NCI-H2029 treated with DMSO at 0.1 percent for 48 hours (cell line): ENCODE results near the gene GAK.

ENCODE experiments used
- DNase-seq: peaks from one replicate; lab custom pipeline; 2025; lab: John Stamatoyannopoulos, UW

The GAK gene

GRCh38 chr4:907103-907400 lies 25.1 kb downstream of the GAK start:
- no peak for DNase-seq

DNA sequence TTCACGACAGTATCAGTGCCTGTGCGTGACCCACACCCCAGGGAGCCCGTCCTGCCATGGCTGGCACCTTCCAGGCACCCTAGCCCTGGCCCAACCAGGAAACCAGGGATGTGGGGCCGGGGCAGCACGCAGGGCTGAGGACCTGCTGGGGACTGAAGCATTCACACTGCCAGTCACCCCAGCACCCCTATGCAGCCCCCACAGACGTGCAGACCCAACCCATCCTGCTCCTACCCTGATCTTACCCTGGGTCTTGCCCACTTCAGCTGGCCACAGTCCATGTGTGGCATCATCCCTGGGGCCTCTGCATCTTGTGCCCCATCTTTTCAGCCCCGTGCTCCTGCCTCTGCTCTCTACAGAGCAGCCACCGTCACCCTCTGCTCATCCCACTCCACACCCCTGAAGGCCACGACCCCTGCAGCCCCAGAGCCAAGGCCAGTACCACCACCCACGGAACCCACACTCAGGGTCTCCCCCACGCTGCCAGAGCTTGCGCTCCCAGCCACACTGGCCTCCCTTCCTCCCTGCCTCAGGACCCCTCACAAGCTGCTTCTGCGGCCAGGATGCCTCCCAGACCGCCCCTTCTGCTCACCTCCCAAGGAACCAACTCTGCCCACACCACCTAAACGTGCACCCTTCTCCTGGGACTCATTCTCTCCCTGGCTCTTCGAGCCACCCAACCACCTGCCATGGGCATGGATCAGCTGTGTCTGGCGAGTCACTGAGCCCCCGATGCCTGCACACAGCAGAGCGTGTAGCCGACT lies 25.6 kb downstream of the GAK start:
- DNase-seq: no peak

GRCh38 chr4:905485-906338 lies 26.4 kb downstream of the GAK start:
- DNase-seq: no peak

DNA sequence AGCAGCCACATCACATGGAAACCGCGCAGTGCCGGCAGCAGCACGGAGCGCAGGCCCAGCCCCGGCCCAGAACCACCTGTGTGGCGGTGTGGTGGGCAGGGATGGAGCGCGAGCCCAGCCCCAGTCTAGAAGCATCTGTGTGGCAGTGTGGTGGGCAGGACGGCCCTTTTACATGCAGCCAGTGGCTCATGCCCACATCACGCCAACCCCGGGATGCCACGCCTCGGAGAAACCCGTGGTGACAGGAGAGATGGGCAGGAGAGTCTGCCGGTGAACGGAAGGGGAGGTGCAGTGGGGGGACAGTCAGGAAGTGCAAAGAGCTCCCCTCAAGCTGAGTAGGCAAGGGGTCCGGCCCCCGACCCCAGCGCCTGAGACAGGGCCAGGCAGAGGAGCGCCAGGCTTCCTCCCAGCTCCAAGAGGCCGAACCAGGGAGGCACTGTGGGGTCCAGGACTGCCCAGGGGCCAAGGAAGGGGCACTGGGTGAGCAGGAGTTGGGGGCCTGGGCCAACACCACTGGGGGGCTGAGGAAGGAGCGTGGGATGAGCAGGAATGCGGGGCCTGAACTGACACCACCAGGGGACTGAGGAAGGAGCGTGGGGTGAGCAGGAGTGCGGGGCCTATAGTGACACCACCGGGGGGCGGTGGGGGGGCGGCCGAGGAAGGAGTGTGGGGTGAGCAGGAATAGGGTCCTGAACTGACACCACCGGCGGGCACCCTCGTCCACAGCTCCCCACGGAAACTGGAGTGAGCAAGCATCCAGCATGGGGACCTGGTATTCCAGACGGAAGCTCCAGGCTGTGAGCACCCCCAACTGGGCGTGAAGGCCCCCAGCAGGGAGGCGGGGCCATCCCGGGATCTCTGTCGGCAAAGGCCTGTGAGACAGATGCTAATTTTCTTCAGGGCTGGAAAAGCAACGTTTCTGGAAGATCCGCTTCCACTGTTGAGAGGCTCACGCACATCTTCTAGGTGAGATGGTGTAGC lies 28.8 kb downstream of the GAK start:
- no peak for DNase-seq

DNA sequence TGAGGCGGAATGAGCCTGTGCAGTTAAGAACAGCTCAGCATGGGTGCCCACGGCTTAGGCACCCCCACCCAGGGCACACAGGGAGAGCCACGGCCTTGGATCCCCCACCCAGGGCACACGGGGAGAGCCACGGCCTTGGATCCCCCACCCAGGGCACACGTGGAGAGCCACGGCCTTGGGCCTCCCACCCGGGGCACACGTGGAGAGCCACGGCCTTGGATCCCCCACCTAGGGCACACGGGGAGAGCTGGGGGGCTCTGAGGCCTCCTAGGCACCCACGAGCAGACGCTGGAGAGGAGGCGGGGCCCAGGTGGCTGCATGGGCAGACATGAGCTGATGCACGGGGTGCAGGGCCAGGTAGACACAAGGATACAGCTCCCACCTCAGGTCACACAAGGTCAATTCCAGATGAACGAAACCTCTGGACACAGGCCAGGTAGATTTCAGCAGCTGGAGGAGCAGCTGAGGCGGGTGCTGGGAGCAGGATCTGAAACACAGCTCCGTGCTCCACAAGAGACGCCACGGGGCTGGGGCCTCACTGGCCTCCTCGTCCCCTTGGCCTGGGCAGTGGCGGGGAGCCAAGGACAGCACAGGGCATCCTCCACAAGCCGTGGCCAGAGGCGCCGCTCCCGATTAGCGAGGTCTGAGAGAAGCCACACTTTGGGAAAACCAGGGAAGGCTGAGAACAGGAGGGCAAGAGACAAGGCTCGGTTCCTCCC lies 30.8 kb downstream of the GAK start:
- DNase-seq: no peak

DNA sequence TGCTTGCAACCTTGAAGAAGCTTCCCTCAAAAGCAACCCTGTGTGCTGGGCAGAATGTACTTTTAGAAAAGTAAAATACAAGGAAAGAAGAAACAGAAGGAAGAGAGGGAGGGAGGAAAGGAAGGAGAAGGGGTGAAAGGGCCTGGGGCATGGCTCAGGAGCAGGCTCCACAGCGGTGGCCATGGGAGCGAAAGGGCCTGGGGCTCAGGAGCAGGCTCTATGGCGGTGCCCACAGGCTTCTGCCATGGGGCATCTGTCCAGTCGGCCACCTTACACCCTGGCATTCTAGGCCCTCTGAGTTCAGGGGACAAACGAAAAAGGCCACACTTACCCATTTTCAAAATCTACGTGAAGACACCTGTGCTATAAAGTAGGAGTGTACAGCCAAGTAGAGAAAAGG lies 31.4 kb downstream of the GAK start:
- no peak for DNase-seq

DNA sequence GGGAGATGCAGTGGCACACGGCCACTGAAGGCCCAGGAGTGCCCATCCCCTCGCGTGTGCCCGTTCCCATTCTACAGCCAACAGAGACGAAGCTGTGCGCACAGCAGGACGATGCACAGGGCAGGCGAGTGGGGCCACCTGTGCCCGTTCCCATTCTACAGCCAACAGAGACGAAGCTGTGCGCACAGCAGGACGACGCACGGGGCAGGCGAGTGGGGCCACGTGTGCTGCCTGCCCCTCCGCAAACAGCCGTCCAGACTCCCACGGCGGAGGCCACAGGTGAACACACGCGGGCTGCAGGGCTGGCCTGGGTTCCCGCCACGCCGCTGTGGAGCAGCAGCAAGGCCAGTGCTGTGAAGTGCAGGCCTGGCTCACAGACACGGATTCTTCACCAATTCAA lies 32.0 kb downstream of the GAK start:
- DNase-seq: no peak

DNA sequence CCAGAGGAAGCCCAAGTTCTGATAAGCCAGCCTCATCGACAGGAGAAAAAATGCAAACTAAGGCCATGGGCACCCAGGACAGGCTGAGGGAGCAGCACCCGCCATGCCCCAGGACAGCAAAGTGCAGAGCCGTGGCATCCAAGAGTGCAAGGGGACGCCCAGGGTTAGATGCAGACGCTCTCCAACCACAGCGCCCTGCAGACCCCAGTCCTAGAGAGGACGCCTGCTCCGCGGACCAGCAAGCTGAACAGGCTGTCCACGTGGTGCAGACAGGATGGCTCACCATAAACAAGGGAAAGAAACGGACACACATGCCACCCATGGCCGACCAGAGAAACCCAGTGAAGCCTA lies 32.6 kb downstream of the GAK start:
- DNase-seq: no peak

DNA sequence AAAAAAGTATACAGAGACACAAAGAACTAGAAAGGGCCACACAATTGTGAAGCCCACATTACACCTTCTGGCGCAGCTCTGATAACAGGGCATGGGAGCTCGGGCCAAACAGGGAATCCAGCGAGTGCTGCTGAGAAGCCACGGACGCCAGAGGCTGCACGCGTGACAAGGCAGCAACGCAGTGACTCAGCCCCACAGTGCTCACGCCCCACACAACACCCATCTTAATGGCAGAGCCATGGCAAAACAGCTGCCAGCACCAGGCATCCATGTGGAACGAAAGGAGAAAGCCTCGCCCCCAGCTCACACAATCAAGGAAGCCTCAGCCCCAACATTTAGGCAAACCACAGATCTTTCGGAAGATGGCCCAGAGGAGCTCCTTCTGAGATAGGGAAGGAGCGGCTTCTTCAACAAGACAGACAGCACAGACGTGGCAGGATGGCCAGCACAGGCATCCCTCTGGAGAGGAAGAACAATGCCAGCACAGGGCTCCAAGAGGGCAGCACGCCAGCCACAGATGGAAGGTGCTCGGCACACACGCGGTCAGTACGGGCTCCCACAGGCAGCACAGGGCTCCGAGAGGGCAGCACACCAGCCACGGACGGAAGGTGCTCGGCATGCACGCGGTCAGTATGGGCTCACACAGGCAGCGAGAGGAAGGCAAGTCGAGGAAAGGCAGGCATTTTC lies 33.1 kb downstream of the GAK start:
- no peak for DNase-seq

DNA sequence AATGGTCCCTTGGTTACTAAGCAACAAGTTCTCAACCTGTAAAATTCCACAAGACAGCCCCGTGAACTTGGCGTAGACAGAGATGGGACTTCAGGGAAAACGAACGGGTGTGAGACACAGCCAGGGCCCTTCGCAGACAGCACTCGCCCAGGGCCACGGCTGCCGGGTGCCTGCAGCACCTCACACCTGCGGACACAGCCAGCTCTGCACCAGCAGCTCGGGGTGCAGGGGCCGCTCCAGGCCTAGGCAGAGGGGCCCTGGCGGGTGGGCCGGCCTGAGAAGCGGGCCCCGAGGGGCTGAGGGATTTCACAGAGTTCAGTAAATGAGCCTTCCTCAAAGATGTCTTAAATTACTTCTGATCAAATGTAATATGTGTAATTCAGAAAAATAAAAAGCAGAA lies 34.0 kb downstream of the GAK start:
- no peak for DNase-seq

DNA sequence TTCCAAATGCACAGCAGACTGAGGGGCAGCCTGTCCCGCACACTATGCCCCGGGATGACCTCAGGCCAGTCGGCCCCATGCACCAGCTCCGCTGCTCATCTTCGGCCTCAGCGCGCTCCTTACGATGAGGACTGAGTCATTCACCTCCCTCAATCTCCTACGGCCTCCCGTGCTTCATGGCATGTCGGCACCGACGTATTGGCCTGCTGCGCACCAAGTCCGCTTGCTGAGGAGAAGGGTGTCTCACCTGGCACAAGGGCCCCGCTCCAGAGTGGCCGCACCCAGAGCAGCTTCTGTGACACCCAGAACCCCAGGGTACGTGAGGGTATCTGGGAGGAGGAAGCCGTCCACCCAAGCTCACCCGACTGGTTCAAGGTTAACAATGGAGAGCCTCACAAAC lies 35.5 kb downstream of the GAK start:
- DNase-seq: no peak

- DNase-seq: no peak
Measured at GRCh38 chr4:896216-896615, 35.9 kb downstream of the GAK start.

DNA sequence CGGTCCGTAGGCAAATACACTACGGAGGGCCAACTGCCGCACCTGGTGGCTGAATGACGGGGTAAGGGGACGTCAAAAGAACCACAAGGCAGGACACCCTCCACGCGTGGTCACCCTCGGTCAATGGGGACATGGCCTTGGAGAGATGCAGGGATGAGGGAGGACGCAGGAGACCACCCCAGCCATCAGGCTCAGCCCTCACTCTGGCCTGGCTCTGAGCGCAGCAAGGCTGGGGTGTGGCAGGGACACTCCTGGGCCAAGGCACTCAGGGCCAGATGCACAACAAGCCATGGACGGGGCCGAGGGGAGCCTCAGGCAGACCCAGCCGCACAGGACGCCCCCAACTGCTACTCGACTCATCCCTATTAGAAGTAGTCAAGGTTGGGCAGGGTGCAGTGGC lies 36.5 kb downstream of the GAK start:
- DNase-seq: no peak

GRCh38 chr4:893995-894705 lies 38.0 kb downstream of the GAK start:
- DNase-seq: no peak

- DNase-seq: no peak
Measured at GRCh38 chr4:893276-893994, 38.7 kb downstream of the GAK start.

GRCh38 chr4:892780-893179 lies 39.3 kb downstream of the GAK start:
- no peak for DNase-seq

DNA sequence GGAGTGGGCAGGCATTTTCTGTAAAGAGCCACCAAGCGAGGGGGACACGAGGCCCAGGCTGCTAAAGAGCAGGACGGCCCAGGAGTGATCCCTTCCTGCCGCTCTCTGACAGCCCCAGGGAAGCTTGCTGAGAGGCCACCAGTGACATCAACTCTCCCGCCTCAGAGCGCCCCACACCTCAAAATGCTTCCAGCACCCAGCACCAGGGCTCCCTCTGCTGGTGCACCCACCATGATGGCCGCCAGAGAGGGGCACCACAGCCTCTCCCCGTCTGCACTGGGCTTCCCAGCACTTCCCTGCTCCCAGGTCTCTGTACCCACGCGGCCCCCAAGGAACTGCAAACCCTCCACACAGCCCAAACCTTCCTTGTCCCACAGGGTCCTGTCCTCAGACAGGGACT lies 40.4 kb downstream of the GAK start:
- DNase-seq: no peak

GRCh38 chr4:890036-890695 lies 42.0 kb downstream of the GAK start:
- DNase-seq: no peak

DNA sequence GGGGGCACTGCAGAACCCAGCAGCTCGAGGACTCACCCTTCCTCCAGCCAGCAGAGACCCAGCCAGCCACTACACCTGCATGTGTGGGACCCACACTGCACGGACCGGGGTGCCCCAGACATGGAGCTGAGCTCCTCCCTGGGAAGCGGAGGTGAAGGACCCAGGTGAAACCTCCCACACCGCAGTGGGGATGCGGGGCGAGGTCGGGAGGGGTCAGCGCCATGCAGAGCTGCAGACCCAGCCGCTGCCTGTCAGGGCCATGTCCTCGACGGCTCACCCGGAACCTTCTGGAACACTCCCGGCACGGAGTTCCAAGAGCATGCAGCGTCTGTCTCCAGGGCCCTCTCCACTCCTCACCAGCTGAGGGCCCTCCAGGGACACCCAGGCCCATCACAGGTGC lies 42.6 kb downstream of the GAK start:
- no peak for DNase-seq

- no peak for DNase-seq
Measured at GRCh38 chr4:888029-888428, 44.1 kb downstream of the GAK start.
